Stimulated activated naive CD4-positive, alpha-beta T cell treated with Interleukin-2 at 50 U/mL for 16 hours (primary cell): ENCODE data around the gene CD200.
"Not testable (repeated sequence)": the region's sequence is repeated elsewhere in the genome, so short reads cannot be mapped to it uniquely, and the experiment has no call there.

Source experiments
- DNase-seq: peaks from one replicate; lab custom pipeline; 2025; lab: John Stamatoyannopoulos, UW

The CD200 gene

DNA sequence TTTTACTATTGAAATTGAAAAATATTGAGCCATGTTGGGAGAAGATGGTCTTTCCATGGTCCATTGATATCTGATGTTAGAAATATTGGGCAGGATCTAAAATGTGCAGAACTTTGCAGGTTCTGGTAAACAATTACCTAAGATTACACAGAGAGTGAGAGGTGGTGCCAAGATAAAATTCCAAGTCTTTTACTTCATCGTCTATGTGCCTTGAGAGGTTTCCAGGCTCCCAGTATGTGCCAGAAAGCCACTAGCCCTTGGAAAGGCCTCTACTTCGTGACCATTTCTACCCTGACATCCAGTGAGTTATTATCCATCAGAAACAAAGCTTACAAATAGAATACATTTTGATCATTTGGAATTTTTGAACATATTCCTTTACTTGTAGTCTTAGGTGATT, 27.6 kb downstream of the CD200 start:
- DNase-seq = no peak

DNA sequence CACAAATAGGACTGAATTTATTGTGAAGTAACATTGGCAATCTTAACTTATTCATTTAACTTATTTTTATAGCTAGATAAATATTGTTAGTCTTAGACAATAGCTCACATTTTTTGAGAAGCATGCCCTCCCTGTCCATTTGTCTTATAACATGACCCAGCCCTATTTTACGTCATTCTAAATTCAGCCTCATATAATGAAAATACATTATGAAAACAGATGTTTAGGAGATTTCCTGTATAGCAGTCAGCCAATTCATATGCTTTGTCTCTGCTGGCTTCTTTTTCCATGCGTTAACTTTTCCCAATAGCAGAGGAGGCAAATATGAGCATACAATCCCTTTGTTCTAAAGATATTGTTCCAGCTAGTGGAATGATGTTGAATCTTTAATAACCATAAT, 29.3 kb downstream of the CD200 start:
- DNase-seq = no peak

DNA sequence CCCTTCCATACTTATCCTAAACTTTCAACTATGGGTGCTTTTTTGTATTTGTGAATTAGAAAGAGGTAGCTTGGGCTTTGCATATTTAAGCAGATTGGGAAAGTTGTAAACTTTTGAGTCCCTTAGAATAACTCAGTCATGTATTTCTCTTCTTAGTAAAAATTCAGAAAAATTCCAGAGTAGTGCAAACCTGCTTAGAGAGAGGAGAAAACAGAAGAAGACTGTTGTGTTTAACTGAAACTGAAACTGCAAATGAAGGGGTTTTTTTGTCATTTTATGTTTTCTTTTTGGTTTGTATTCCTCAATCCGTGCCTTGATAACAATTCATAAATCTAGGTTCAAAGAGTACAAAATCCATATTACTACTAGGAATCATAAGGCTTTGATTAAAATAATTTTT, 31.3 kb downstream of the CD200 start:
- no peak for DNase-seq

DNA sequence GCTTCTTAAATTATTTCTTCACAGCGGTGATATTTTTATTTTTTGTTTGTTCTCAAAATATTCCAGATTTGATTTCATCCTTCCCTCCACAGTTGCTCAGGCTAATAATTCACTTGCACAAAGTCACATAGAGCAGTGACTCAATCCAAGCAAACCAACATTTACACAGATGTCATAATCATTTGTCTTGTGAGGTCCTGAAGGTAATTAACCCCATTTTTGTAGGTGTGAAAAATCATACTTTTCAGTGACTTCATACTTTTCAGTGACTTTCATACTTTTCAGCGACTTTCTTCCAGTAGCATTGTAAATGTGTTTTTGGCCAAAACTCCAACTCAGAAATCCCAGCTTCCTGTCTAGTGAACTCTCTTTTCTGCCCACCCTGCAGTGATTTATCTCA, 32.1 kb downstream of the CD200 start:
- DNase-seq = no peak

DNA sequence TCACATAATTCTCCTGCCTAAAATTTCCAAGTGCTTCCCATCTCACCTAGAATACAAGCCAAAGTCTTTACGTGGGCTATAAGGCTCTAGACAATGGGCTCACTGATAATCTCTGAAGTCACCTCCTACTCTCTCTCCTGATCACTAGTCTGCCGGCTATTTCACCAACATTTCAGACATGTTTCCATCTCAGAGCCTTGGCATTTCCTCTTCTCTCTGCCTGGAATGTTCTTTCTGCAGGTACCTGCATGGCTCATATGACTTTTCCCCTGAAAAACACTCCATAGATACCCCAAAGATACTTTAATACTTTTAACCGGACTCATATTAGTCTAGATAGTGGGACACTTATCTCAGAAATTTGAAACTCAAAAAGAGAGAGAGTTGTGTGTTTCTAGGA, 32.7 kb downstream of the CD200 start:
- DNase-seq = no peak

DNA sequence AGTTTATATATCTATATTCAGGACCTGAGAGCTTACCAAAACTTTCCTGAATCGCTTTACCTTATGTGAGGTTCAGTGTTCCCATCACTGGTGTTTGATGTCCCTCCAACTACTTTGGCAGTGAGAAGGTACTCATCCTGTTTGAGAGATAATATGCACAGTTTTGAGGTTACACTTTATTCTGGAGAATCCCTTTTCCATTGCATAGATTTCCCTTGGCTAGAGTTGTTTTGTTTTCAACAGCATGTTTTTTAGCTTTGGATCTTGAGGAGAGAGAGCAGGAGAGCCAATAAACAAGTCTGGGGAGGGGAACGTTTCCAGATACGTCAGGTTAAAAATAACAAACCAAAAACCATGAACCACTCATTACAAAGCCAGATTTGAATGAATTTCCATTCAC, 33.6 kb downstream of the CD200 start:
- DNase-seq = no peak

DNA sequence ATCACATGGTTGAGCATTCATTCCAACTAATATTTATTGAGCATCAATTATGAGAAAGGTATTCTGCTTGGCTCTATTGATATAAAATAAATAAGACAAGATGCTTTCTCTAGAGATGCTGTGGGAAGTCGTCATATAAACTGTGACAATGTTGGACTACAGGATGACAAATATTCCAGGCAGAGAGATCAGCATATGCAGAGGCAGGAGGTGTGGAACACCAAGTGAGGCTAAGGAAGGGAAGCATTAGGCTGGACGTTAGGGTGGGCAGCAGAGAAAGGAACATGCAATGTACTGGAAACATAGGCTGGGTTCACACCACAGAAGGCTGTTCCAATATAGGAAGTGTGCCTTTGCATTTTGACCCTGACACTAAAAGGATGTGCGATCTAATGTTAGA, 38.6 kb downstream of the CD200 start:
- no peak for DNase-seq

DNA sequence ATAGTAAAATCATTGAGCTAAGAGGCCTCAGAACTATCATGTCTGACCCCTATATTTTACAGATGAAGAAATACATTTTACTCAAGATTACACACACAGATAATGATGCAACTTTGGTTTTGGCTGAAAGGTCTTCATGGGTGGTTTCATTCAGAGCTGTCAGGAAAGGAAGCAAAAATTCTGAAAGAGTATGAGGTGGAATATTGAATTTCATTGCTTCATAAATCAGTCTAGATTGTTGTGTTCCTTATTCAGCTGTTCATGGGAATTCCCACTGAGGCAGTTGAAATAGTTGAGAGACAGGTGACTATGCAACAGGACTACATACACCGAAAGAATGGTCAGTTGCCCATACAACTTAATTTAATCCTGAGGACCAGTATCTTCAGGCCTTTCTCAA, 39.4 kb downstream of the CD200 start:
- no peak for DNase-seq

DNA sequence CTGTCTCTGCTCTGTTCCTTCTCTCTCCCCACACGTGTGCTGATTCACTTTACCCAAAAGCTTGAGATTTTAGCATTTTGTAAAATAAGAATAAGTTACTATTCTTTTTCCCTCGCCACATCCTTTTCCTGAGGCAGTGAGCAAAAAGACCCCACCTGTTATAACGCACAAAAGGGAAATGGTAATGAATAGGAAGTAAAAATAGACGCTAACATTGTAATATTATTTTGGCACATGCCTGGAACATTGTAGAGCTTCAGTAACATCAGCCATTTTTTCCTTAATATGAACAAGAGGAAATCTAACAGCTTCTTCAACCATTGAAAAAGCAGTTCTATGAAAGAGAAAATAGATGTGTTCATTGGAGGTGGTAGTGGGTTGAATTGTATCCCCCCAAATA, 40.5 kb downstream of the CD200 start:
- DNase-seq = no peak

DNA sequence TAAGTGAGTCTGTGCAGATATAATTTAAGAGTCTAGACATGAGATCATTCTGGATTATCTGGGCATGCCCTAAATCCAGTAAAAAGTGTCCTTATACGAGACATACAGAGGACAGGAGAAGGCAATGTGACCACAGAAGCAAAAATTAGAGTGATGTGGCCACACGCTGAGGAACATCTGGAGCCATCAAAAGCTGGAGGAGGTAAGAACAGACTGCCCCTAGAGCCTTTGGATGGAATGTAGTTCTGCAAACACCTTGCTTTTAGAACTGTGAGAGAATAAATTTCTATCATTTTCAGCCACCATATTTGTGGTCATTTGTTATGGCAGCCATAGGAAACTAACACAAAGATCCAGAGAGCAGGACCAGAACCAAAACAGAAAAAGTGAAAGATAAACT, 41.0 kb downstream of the CD200 start:
- DNase-seq = no peak

DNA sequence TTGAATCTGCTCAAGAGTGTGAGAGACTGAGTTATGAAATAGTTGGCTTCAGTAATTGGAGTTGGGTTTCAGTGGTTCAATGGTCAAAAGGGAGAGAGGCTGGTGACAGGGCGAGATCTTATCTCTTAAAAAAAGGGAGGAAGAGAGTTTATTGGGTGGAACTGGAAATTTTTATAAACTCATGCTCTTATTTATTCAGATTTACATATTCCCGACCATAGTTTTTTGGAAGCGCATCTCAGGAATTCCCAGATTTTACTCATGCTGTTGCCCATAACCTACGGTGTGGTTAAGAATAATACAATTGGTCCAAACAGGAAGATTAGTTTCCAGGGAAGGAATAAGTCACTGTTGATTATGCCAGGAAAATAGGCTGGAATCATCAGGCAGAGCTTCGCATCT, 41.4 kb downstream of the CD200 start:
- DNase-seq = no peak

DNA sequence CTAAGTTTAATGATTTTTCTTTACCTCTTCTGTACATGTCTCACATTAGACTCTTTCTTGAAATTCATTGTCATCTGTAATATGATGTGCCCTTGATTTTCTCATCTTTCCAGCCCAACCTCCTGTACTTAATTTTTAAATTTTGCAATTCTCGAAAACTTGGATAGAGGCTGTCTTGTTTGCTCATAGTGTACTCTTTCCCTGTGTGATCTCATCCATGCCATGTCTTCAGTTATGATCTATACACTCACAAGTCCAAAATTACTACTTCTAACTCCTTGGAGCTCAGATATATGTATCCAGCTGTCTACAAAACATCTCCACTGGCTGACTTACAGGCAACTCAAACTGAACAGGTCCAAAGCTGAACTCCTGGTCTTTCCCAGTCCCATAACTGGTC, 42.2 kb downstream of the CD200 start:
- no peak for DNase-seq

DNA sequence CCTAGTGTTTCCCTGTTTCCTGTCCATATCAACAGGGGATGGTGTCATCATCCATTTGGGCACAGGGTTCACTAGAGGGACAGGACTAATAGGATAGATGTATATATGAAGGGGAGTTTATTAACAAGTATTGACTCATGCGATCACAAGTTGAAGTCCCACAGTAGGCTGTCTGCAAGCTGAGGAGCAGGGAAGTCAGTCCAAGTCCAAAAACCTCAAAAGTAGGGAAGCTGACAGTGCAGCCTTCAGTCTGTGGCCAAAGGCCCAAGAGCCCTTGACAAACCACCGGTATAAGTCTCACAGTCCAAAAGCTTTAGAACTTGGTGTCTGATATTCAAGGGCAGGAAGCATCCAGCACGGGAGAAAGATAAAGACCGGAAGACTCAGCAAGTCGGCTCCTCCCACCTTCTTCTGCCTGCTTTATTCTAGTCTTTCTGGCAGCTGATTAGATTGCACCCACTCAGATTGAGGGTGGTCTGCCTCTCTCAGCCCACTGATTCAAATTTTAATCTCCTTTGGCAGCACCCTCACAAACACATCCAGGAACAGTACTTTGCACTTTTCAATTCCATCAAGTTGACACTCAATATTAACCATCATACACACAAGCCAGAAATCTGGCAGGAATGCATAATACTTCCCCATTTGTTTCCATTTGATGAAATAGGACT, 43.4 kb downstream of the CD200 start:
- DNase-seq = no peak

DNA sequence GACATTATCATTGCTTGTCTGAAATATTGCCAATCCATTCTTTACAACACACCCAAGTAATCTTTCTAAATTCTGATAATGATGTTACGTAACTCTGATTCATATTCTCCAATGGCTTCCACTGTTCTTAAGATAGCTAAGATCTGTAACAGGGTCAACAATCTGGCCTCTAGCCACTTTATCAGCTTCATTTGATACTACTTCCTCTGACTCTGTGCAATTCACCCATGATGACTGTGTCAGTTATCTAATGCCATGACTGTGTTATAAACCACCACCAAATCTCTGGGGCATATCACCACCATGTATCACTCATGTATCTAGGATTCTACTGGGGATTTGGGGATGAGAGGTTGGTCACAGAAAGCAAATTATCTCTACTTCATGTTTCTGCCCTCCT, 44.0 kb downstream of the CD200 start:
- no peak for DNase-seq

DNA sequence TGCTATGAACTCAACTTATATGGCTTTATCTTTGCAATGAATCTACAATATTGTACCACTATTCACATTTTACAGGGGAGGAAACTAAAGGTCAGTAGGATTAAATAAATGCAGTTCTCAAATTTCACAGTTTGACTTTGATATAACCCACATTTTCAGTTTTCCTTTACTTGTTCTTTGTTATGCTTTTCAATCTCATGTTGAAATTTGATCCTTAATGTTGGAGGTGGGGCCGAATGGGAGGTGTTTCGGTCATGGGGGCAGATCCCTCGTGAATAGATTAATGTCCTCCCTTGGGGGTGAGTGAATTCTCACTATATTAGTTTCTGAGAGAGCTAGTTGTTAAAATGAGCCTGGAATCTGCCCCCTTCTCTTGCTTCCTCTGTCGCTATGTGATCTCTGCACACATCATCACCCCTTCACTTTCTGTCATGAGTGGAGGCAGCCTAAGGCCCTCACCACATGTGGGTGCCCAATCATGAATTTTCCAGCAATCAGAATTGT, 44.7 kb downstream of the CD200 start:
- DNase-seq = no peak

DNA sequence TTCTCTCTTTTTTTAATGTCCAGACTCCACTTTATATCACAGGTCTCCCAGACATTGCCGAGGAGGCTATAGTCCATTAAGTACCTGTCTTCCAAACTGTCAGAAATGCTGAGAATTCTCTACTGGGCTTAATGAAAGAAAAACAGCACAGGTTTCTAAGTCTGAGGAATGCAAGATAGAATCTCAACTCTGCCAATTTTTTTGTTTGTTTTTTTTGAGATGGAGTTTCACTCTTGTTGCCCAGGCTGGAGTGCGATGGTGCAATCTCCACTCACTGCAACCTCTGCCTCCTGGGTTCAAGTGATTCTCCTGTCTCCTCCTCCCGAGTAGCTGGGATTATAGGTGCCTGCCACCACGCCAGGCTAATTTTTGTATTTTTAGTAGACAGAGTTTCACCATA, 45.4 kb downstream of the CD200 start:
- DNase-seq = not testable (repeated sequence)

DNA sequence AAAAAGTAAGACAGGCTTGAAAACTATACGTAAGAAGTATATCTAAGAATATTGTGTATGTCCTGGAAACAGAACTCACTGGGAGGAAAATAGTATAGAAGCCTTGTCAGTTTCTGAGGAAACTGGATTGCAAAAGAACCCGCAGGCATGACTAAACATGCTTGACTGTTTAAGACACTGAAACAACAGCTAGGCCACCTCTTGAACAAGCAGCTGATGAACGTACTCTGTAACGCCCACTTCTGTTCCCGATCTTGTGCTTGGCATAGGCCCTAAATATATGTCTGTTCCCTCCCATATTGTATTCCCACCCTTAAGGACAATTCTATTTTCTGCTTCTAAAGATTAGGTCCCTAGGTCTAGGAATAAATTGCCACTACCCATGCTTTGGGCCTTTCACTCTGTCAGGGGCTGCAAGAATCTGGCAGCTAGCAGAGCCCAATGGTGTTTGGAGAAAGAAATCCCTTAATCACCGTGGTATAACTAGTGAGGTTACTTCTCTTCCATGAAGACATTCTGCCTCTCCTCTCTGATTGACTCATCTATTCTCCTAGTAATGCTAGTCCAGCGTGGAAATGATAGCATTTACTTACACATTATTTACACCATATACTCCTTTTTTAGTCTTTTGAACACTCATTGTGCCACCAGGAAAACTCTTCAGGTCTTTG, 46.2 kb downstream of the CD200 start:
- no peak for DNase-seq

DNA sequence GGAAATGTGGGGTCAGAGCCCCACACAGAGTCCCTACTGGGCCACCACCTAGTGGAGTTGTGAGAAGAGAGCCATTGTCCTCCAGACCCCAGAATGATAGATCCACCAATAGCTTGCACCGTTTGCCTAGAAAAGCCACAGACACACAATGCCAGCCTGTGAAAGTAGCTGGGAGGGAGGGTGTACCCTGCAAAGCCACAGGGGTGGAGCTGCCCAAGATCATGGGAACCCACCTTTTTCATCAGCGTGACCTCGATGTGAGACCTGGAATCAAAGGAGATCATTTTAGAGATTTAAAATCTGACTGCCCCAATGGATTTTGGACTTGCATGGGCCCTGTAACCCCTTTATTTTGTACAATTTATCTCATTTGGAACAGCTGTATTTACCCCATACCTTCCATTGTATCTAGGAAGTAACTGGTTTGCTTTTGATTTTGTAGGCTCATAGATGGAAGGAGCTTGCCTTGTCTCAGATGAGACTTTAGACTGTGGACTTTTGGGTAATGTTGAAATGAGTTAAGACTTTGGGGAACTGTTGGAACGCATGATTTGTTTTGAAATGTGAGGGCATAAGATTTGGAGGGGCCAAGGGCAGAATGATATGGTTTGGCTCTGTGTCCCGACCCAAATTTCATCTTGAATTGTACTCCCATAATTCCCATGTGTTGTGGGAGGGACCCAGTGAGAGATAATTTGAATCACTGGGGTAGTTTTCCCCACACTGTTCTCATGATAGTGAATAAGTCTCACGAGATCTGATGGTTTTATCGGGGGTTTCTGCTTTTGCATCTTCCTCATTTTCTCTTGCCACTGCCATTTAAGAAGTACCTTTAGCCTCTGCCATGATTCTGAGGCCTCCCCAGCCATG, 49.0 kb downstream of the CD200 start:
- no peak for DNase-seq

DNA sequence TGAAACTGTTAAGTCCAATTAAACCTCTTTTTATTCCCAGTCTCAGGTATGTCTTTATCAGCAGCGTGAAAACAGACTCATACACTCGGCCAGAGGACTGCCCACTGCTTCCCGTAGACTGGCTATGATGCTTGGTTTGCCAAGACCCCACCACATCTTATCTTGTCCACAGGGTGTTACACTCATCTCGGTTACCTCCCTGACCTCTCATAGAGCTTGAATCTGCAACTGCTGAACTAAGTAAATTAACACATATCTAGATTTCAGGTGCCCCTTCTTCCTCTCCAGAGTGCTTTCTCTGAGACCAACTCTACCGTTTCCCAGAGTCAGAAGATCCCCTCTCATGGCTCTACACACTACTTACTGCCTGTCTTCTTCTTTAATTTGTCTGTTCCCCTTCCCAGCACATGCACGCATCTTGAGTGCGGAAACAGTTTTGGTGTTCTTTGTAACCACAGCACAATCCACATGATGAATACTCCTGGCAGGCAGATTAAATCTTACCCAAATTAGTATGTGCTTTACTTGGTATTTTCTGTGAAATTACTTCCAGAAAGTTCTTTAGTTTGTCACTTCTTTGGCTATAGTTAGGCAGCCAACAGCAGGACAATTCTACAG, 49.7 kb downstream of the CD200 start:
- DNase-seq = no peak

DNA sequence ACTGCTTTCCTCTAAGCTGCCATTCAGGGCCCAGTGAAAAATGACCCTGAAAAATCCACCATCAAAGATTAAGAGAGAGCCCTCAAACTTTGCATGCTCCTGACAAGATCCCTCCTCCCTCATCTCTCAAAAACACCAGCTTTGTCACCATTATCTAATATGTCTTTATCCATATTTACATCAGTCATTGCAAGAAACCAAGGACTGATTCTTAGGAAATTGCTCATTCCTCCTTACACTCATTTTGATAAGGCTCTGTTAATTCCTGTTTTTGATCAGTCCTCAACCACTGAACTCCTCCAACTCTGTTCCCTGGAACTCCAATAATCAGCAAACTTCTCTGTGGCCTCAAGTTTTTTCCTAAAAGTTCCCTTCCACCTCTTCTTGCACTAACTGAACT, 51.8 kb downstream of the CD200 start:
- no peak for DNase-seq

DNA sequence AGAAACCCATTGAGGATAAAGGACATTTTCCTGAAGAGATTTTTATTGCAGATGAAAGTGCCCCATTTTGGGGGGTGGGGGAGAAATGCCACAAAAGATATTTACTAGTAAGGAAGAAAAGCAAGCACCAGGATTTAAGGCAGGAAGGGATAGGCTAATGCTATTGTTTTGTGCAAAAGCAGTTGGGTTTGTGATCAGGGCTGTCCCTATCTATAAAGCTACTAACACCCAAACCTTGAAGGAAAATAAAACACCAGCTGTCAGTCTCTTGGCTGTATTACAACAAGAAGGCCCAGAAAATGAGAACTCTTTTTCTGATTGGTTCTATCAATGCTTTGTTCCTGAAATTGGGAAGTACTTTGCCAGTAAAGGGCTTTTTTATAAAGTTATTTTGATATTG, 56.0 kb downstream of the CD200 start:
- DNase-seq = no peak

DNA sequence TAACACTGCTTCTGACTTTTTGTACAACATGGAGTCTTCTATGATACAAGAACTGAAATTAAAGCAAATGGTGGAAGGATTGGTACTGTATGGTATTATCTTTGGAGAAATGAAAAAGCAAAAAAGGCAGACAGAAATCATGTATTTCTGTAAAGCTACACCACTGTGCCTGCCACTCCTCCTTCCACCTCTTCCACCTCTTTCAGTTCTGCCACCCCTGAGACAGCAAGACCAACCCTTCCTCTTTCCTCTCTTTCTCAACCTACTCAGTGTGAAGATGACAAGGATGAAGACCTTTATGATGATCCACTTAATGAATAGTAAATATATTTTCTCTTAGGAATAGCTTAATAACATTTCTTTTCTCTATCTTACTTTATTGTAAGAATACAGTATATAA, 57.0 kb downstream of the CD200 start:
- DNase-seq = no peak
